Transverse colon (tissue), 4 donors: Measurements from ENCODE around the gene PTPRF.

Experiments
- CTCF ChIP-seq, 5 experiments: fragments of 200-600 bp in 3 of 5; fragments of 450-650 bp in 2 of 5; sonication (generic) in 3 of 5; IDR thresholded peaks; 1 replicate in 2 of 5; 2 replicates in 3 of 5; pipeline ENCODE4 v1.5.1; 2016 to 2017; ENCODE audit warnings: antibody characterized with exemption in 5 of 5, inconsistent platforms in 3 of 5, mild to moderate bottlenecking in 2 of 5, moderate library complexity in 1 of 5
- EP300 ChIP-seq: sonication (generic); formaldehyde crosslinking; IDR thresholded peaks from one replicate; pipeline ENCODE4 v1.6.1; 2017; ENCODE audit warnings: antibody characterized with exemption, low read depth
- POLR2A ChIP-seq: fragments of 450-650 bp; IDR thresholded peaks from one replicate; pipeline ENCODE4 v1.6.1; 2016; ENCODE audit warnings: antibody characterized with exemption, mild to moderate bottlenecking, moderate library complexity
- POLR2AphosphoS5 ChIP-seq, 3 donors: sonication (generic); formaldehyde crosslinking; IDR thresholded peaks; one replicate each; pipeline ENCODE4 v1.6.1; 2016; ENCODE audit warnings: antibody characterized with exemption in 3 of 3

- no peak for TF ChIP-seq CTCF (IDR thresholded peaks at IDR 0.05)
- no peak for TF ChIP-seq POLR2A
- TF ChIP-seq EP300: no peak
- TF ChIP-seq POLR2AphosphoS5 (IDR thresholded peaks at IDR 0.05): no peak
These were observed 35.1 kb downstream of the PTPRF start for GRCh38 chr1:43565600-43566360.
